SK-N-MC (cell line): ENCODE measurements around the gene PEPD.

Source experiments
- DNase-seq: peaks from one replicate; pipeline ENCODE4 v3.0.0-alpha.2; 2011; ENCODE audit warnings: low read depth, low spot score
- H3K27ac ChIP-seq: fragments of 200-600 bp; sonication (generic); 2 replicates; pipeline ENCODE4 v1.5.1; 2016; ENCODE audit warnings: mixed run types
- H3K36me3 ChIP-seq: fragments of 200-600 bp; sonication (generic); 2 replicates; pipeline ENCODE4 v1.6.1; 2017; ENCODE audit warnings: antibody characterized with exemption, low read length, mixed read lengths; ENCODE audit not compliant: insufficient read depth
- H3K4me3 ChIP-seq: fragments of 200-600 bp; sonication (generic); 2 replicates; pipeline ENCODE4 v1.5.1; 2016
- H3K9ac ChIP-seq: fragments of 200-600 bp; sonication (generic); 2 replicates; pipeline ENCODE4 v1.8.0; 2017; ENCODE audit warnings: mixed run types, mixed read lengths; ENCODE audit not compliant: insufficient read length
- H3K9me3 ChIP-seq: fragments of 200-600 bp; sonication (generic); 2 replicates; pipeline ENCODE4 v1.6.1; 2017; ENCODE audit warnings: low read depth, mild to moderate bottlenecking, antibody characterized with exemption, low read length, moderate library complexity, mixed read lengths
- EZH2 ChIP-seq: fragments of 200-600 bp; sonication (generic); IDR thresholded peaks from one replicate; pipeline ENCODE4 v1.6.1; 2017; ENCODE audit warnings: antibody characterized with exemption
- FOXP2 ChIP-seq: optimal IDR thresholded peaks from 2 replicates; pipeline ENCODE3; 2011; ENCODE audit warnings: mild to moderate bottlenecking, moderate library complexity; ENCODE audit not compliant: insufficient read depth; ENCODE audit errors: extremely low read length, control extremely low read depth
- POLR2AphosphoS5 ChIP-seq: IDR thresholded peaks from 2 replicates; pipeline ENCODE4 v1.6.1; 2012; ENCODE audit warnings: mild to moderate bottlenecking, low read depth, low read length, borderline replicate concordance

PEPD gene

DNA sequence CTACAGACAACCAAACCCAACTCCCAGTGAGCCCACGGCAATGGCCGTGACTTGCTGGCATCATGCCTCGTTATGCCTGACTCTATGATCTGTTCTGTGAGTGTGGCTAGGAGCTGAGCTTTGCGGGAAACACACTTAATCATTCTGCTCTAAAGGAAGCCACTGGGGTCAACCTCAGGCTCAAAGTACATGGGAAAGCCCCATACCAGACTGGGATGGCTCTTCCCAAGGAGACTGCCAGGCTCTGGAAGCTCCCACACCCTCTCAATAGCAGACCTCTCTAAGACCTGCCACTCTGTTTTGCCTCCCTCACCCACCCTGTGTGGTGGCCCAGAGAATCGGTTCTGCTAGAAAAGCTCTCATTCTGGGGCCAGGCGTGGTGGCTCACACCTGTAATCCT lies 2.2 kb downstream of the PEPD start:
- Histone ChIP-seq H3K27ac (no peak overlapping the region), H3K36me3 (no peaks in the 10 kb centered on the region), H3K9ac (no peak overlapping the region), H3K9me3 (no peaks in the 10 kb centered on the region), H3K4me3 (no peak overlapping the region)
- TF ChIP-seq FOXP2 (no peak), EZH2 (no peak), POLR2AphosphoS5 (no peak)
- DNase-seq: no peak

DNA sequence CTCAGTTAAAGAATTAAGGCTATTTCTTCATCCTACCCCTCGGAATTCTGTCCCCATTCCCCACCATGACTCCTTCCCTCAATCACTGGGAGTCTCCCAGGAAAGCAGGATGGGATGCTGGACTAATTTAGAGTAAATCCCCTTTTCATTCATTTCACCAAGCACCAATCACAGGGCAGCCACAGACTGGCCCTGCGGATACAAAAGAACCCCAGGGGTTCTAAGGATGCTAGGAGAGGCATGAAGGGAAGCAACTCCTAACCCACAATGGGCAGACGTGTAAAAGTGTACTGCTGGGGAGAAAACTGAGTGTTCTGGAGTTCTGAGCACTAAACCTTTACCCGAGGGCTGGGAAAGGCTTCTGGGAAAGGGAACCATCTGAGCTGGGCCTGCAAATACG lies 3.0 kb downstream of the PEPD start:
- H3K27ac ChIP-seq: no peak overlapping the region
- H3K9ac ChIP-seq: no peak overlapping the region

DNA sequence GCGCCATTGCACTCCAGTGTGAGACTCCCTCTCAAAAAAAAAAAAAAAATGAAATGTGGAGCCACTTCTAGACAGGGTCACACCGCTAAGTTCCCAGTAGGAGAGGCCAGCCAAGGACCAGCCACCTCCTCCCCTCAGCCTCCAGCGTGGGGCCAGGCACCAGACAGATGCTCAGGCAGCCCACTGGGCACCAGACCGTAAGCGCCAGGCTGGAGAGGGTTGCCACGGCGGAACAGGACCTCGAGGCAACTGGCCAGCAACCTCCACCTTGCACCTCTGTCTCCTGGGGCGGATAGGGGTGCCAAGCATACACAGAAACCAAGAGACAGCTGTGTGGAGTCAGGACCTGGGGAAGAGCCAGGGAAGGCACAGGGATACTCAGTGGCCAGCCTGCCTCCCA lies 3.7 kb downstream of the PEPD start:
- H3K27ac ChIP-seq: no peak overlapping the region
- H3K4me3 ChIP-seq: no peak overlapping the region
- H3K9me3 ChIP-seq: no peaks in the 10 kb centered on the region
- DNase-seq: no peak
- no peak overlapping the region for H3K9ac ChIP-seq
- no peaks in the 10 kb centered on the region for H3K36me3 ChIP-seq
- TF ChIP-seq EZH2 (no peak), FOXP2 (no peak), POLR2AphosphoS5 (no peak)

More for the DNA sequence above, 3.0 kb downstream of the PEPD start:
- TF ChIP-seq POLR2AphosphoS5 (no peak), FOXP2 (no peak), EZH2 (no peak)
- no peaks in the 10 kb centered on the region for H3K36me3 ChIP-seq
- no peak for DNase-seq
- no peaks in the 10 kb centered on the region for H3K9me3 ChIP-seq
- H3K4me3 ChIP-seq: no peak overlapping the region

DNA sequence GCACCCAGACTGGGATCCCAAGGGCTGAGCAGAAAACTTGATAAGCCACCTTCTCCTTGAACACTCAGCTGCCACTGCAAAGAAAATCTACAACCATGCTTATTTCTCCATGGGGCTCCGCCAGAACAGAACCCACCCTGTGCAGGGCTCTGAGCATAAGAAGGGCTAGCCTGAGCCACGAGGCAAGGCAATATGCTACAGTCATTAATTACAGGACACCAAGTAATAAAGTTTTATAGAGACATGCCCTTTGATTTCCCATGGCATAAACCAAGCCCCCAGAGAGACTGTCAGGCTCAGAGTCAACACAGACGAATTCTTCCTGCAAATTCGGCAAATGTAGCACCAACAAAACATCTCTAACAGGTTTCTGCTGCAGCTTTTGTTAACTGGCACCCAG lies 5.7 kb downstream of the PEPD start:
- Histone ChIP-seq H3K9me3 (no peaks in the 10 kb centered on the region), H3K9ac (no peak overlapping the region), H3K4me3 (no peak overlapping the region), H3K27ac (no peak overlapping the region), H3K36me3 (no peaks in the 10 kb centered on the region)
- TF ChIP-seq POLR2AphosphoS5 (no peak), FOXP2 (no peak), EZH2 (no peak)
- no peak for DNase-seq

DNA sequence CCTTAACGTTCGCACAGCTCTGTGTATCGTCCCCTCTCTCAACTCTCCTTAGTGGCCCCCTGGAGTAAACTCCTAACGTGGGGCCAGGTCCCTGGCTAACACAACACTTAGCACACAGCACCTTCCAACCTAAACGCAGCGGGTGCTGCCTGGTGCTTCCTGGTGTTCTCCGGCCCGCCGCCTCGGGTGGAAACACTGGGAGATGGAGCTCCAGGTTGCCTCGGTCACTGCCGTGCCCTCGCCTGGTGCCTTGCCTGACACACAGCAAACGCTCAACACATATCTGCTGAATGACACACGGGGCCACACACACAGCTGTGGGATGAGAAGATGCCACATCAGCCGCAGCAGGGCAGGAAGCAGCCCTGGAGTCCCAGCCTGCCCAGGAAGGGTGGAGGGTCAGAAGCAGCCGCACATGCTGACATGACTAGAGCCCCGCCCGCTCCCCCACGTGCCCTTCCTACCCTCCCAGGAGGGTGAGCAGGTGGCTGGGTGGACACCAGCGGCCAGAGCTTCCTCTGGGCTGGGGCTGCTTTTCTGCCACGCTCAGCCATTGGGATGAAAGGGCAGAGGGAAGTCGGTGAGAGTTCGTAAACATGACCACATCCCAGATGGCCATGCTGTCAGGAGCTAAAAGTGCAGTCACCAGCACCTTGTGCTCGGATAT lies 6.6 kb downstream of the PEPD start:
- Histone ChIP-seq H3K36me3 (no peaks in the 10 kb centered on the region), H3K4me3 (no peak overlapping the region), H3K9me3 (no peaks in the 10 kb centered on the region), H3K27ac (no peak overlapping the region), H3K9ac (no peak overlapping the region)
- no peak for TF ChIP-seq EZH2
- no peak for TF ChIP-seq POLR2AphosphoS5
- no peak for TF ChIP-seq FOXP2
- DNase-seq: no peak

- Histone ChIP-seq H3K9me3 (no peaks in the 10 kb centered on the region), H3K27ac (no peak overlapping the region), H3K4me3 (no peak overlapping the region), H3K36me3 (no peaks in the 10 kb centered on the region), H3K9ac (no peak overlapping the region)
- TF ChIP-seq POLR2AphosphoS5: no peak
- no peak for TF ChIP-seq FOXP2
- TF ChIP-seq EZH2: no peak
- DNase-seq: no peak
These were observed 8.2 kb downstream of the PEPD start for GRCh38 chr19:33513424-33513823.

DNA sequence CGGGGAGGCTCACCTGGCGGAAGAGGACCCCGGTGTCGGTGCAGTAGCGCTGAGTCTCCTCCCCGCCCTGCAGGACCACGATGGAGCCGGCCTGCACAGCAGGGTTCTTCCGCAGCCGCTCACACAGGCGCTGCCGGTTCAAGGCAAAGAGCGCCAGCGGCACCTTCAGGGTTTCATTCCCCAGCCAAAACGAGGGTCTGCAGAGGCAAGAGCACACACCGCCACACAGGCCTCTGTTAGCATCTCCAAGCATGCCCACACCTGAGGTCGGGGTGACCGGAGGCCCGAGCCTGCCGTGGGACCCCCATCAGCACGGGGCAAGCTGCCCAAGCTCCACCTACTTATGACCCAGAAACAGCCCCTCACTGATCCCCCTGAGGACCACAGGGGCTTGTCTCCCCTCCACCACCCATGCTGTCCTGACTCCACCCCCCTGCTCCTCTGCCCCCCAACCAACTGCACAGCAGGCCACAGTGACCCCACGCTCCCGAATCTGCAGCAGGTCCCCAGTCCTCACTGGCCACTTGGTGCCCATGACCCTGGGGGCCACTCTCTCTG lies 8.9 kb downstream of the PEPD start:
- Histone ChIP-seq H3K9me3 (no peaks in the 10 kb centered on the region), H3K4me3 (no peak overlapping the region), H3K9ac (no peak overlapping the region), H3K27ac (no peak overlapping the region), H3K36me3 (no peaks in the 10 kb centered on the region)
- DNase-seq: no peak
- no peak for TF ChIP-seq POLR2AphosphoS5
- no peak for TF ChIP-seq FOXP2
- TF ChIP-seq EZH2: no peak

GRCh38 chr19:33512021-33512420 lies 9.6 kb downstream of the PEPD start:
- DNase-seq: no peak
- no peaks in the 10 kb centered on the region for H3K36me3 ChIP-seq
- no peaks in the 10 kb centered on the region for H3K9me3 ChIP-seq
- no peak overlapping the region for H3K9ac ChIP-seq
- no peak for TF ChIP-seq FOXP2
- no peak for TF ChIP-seq EZH2
- TF ChIP-seq POLR2AphosphoS5: no peak
- H3K4me3 ChIP-seq: no peak overlapping the region
- H3K27ac ChIP-seq: no peak overlapping the region

GRCh38 chr19:33511346-33511745 lies 10.2 kb downstream of the PEPD start:
- TF ChIP-seq POLR2AphosphoS5: no peak
- no peak for TF ChIP-seq FOXP2
- no peak for TF ChIP-seq EZH2
- Histone ChIP-seq H3K9ac (no peak overlapping the region), H3K36me3 (no peaks in the 10 kb centered on the region), H3K9me3 (no peaks in the 10 kb centered on the region), H3K27ac (no peak overlapping the region), H3K4me3 (no peak overlapping the region)
- DNase-seq: no peak
